Spinal cord (tissue), 10 donors: ENCODE results near the gene SLC17A7. TPM values are rescaled to one million over a fixed set of nuclear protein-coding genes. Genes with fewer than 3 reads are reported as not detected.

ENCODE experiments used
- DNase-seq, 6 donors: peaks; one replicate each; pipeline versions ENCODE4 v3.0.0 to v3.0.0-alpha.2; 2013 to 2015; ENCODE audit warnings: low spot score in 6 of 6, low read depth in 4 of 6
- H3K27ac ChIP-seq: one replicate; pipeline ENCODE4 v1.5.1; 2013; ENCODE audit warnings: low read depth, low read length, control low read depth
- H3K27me3 ChIP-seq: one replicate; pipeline ENCODE4 v1.6.1; 2013; ENCODE audit warnings: low read length; ENCODE audit not compliant: control insufficient read depth, insufficient read depth
- H3K36me3 ChIP-seq: one replicate; pipeline ENCODE4 v1.6.1; 2013; ENCODE audit warnings: low read length; ENCODE audit not compliant: control insufficient read depth, insufficient read depth
- H3K4me1 ChIP-seq: one replicate; pipeline ENCODE4 v1.6.1; 2013; ENCODE audit warnings: low read length; ENCODE audit not compliant: control insufficient read depth, insufficient read depth
- H3K4me3 ChIP-seq: one replicate; pipeline ENCODE4 v1.5.1; 2013; ENCODE audit warnings: low read depth, low read length, control low read depth
- H3K9me3 ChIP-seq: one replicate; pipeline ENCODE4 v1.6.1; 2013; ENCODE audit warnings: low read length; ENCODE audit not compliant: control insufficient read depth, insufficient read depth
- WGBS: methylation state at CpG from one replicate; pipeline ENCODE4 v1.1.5; 2013; ENCODE audit warnings: missing lambda C conversion rate; ENCODE audit not compliant: insufficient coverage; 5-methylcytosine and 5-hydroxymethylcytosine counted together
- polyA plus RNA-seq, 2 donors: library from polyadenylated mRNA; unstranded; fragments of 120-200 nt; gene quantifications; one replicate each; pipeline ENCODE4 v1.2.1, GENCODE V29; 2013; ENCODE audit not compliant: insufficient read length in 2 of 2
- total RNA-seq, 2 donors: library from RNA; depleted of rRNA in 1 of 2; stranded (reverse); fragments of 120-200 nt in 1 of 2; fragments of >200 nt in 1 of 2; gene quantifications; one replicate each; pipeline versions ENCODE4 v1.2.3 to v1.2.4, GENCODE V29; 2013 to 2014
- donor health status: healthy.

The SLC17A7 gene
- total and polyA plus RNA-seq, 4 donors = 0.51 to 4.2 (median 0.83) TPM

- Histone ChIP-seq H3K36me3 (no peaks in the 10 kb centered on the region), H3K27me3 (peaks cover 24% of the 10 kb centered on the region), H3K9me3 (no peaks in the 10 kb centered on the region), H3K4me1 (peaks cover 8% of the 10 kb centered on the region), H3K27ac (no peak overlapping the region), H3K4me3 (no peak overlapping the region)
- 100% methylated on average over 3 of the region's 3 CpGs for WGBS
- no peak for DNase-seq
Observed at GRCh38 chr19:49414256-49414655, 27.1 kb downstream of the SLC17A7 start.

GRCh38 chr19:49413348-49413747 lies 28.0 kb downstream of the SLC17A7 start:
- WGBS = 35% methylated on average over 9 of the region's 9 CpGs
- Histone ChIP-seq H3K4me1 (peaks cover 8% of the 10 kb centered on the region), H3K4me3 (no peak overlapping the region), H3K9me3 (no peaks in the 10 kb centered on the region), H3K27ac (no peak overlapping the region), H3K36me3 (no peaks in the 10 kb centered on the region), H3K27me3 (peaks cover 15% of the 10 kb centered on the region)
- DNase-seq = peak in 2 of 6 donors; percentile 65 to 68

GRCh38 chr19:49411681-49412326 lies 29.5 kb downstream of the SLC17A7 start:
- H3K27me3 ChIP-seq = peaks cover 4% of the 10 kb centered on the region
- WGBS = 80% methylated on average over 3 of the region's 3 CpGs
- H3K4me3 ChIP-seq = no peak overlapping the region
- H3K4me1 ChIP-seq = peaks cover 8% of the 10 kb centered on the region
- no peaks in the 10 kb centered on the region for H3K9me3 ChIP-seq
- H3K36me3 ChIP-seq = no peaks in the 10 kb centered on the region
- DNase-seq = no peak
- no peak overlapping the region for H3K27ac ChIP-seq

- DNase-seq = no peak
- Histone ChIP-seq H3K4me1 (peaks cover 8% of the 10 kb centered on the region), H3K27me3 (no peaks in the 10 kb centered on the region), H3K27ac (no peak overlapping the region), H3K9me3 (no peaks in the 10 kb centered on the region), H3K4me3 (no peak overlapping the region), H3K36me3 (no peaks in the 10 kb centered on the region)
- WGBS = 89% methylated on average over 3 of the region's 5 CpGs
Observed at GRCh38 chr19:49409441-49410029, 31.8 kb downstream of the SLC17A7 start.

- Histone ChIP-seq H3K36me3 (no peaks in the 10 kb centered on the region), H3K27ac (no peak overlapping the region), H3K4me1 (peaks cover 8% of the 10 kb centered on the region), H3K9me3 (no peaks in the 10 kb centered on the region), H3K27me3 (no peaks in the 10 kb centered on the region), H3K4me3 (no peak overlapping the region)
- WGBS = 80% methylated on average over 7 of the region's 8 CpGs
- DNase-seq = no peak
Observed at GRCh38 chr19:49408816-49409440, 32.4 kb downstream of the SLC17A7 start.

GRCh38 chr19:49407482-49408015 lies 33.8 kb downstream of the SLC17A7 start:
- Histone ChIP-seq H3K27ac (no peak overlapping the region), H3K27me3 (no peaks in the 10 kb centered on the region), H3K4me1 (no peaks in the 10 kb centered on the region), H3K4me3 (no peak overlapping the region), H3K36me3 (no peaks in the 10 kb centered on the region), H3K9me3 (no peaks in the 10 kb centered on the region)
- WGBS = 92% methylated on average over 16 of the region's 16 CpGs
- DNase-seq = no peak

GRCh38 chr19:49407079-49407478 lies 34.2 kb downstream of the SLC17A7 start:
- DNase-seq = no peak
- 76% methylated on average over 7 of the region's 7 CpGs for WGBS
- no peaks in the 10 kb centered on the region for H3K36me3 ChIP-seq
- no peak overlapping the region for H3K27ac ChIP-seq
- H3K4me3 ChIP-seq = no peak overlapping the region
- H3K4me1 ChIP-seq = no peaks in the 10 kb centered on the region
- no peaks in the 10 kb centered on the region for H3K9me3 ChIP-seq
- H3K27me3 ChIP-seq = no peaks in the 10 kb centered on the region

- no peak overlapping the region for H3K4me3 ChIP-seq
- H3K9me3 ChIP-seq = no peaks in the 10 kb centered on the region
- H3K27me3 ChIP-seq = no peaks in the 10 kb centered on the region
- no peak for DNase-seq
- no peak overlapping the region for H3K27ac ChIP-seq
- no peaks in the 10 kb centered on the region for H3K36me3 ChIP-seq
- 27% methylated on average over 2 of the region's 7 CpGs for WGBS
- no peaks in the 10 kb centered on the region for H3K4me1 ChIP-seq
Observed at GRCh38 chr19:49403404-49404187, 37.7 kb downstream of the SLC17A7 start.

- WGBS = 100% methylated on average over 2 of the region's 6 CpGs
- Histone ChIP-seq H3K4me3 (no peak overlapping the region), H3K4me1 (no peaks in the 10 kb centered on the region), H3K27me3 (no peaks in the 10 kb centered on the region), H3K9me3 (no peaks in the 10 kb centered on the region), H3K27ac (no peak overlapping the region), H3K36me3 (no peaks in the 10 kb centered on the region)
- DNase-seq = no peak
Observed at GRCh38 chr19:49400029-49400428, 41.3 kb downstream of the SLC17A7 start.
